Astrocyte of the cerebellum (primary cell): Measurements from ENCODE around the gene TEX48.

Experiments
- DNase-seq: peaks from one replicate; pipeline ENCODE4 v3.0.0-alpha.2; 2011; ENCODE audit warnings: low read depth
- H3K4me3 ChIP-seq: 2 replicates; pipeline ENCODE4 v1.5.1; 2011; ENCODE audit warnings: mild to moderate bottlenecking, low read depth, low read length, moderate library complexity
- in situ Hi-C: cut with HindIII; loops from 2 replicates; pipeline ENCODE4 v1.10.0; 2017; ENCODE audit warnings: low sequenced_read_pairs
- TF ChIP-seq, protein P1 (sequence below): IDR thresholded peaks from 2 replicates; pipeline ENCODE4 v1.5.1; 2012; ENCODE audit warnings: low read length, low read depth, moderate library complexity, mild to moderate bottlenecking; ENCODE audit errors: missing control alignments

The TEX48 gene

GRCh38 chr9:114634387-114634786 lies 47.6 kb downstream of the TEX48 start:
- no peak for DNase-seq
- no peak overlapping the region for H3K4me3 ChIP-seq
- TF ChIP-seq, protein P1, sequence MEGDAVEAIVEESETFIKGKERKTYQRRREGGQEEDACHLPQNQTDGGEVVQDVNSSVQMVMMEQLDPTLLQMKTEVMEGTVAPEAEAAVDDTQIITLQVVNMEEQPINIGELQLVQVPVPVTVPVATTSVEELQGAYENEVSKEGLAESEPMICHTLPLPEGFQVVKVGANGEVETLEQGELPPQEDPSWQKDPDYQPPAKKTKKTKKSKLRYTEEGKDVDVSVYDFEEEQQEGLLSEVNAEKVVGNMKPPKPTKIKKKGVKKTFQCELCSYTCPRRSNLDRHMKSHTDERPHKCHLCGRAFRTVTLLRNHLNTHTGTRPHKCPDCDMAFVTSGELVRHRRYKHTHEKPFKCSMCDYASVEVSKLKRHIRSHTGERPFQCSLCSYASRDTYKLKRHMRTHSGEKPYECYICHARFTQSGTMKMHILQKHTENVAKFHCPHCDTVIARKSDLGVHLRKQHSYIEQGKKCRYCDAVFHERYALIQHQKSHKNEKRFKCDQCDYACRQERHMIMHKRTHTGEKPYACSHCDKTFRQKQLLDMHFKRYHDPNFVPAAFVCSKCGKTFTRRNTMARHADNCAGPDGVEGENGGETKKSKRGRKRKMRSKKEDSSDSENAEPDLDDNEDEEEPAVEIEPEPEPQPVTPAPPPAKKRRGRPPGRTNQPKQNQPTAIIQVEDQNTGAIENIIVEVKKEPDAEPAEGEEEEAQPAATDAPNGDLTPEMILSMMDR: no peak
- in situ Hi-C loops: no loop called here

GRCh38 chr9:114633438-114634089 lies 48.4 kb downstream of the TEX48 start:
- no peak for DNase-seq
- TF ChIP-seq, protein P1: no peak
- in situ Hi-C loops: no loop called here
- no peak overlapping the region for H3K4me3 ChIP-seq

- in situ Hi-C loops: no loop called here
- TF ChIP-seq, protein P1: no peak
- no peak for DNase-seq
- H3K4me3 ChIP-seq: no peak overlapping the region
Observed at GRCh38 chr9:114631166-114631565, 50.8 kb downstream of the TEX48 start.

- TF ChIP-seq, protein P1: no peak
- no peak overlapping the region for H3K4me3 ChIP-seq
- in situ Hi-C loops: no loop called here
- DNase-seq: no peak
Observed at GRCh38 chr9:114629563-114630090, 52.4 kb downstream of the TEX48 start.

GRCh38 chr9:114627553-114627952 lies 54.4 kb downstream of the TEX48 start:
- TF ChIP-seq, protein P1: no peak
- H3K4me3 ChIP-seq: no peak overlapping the region
- in situ Hi-C loops: no loop called here
- no peak for DNase-seq

DNA sequence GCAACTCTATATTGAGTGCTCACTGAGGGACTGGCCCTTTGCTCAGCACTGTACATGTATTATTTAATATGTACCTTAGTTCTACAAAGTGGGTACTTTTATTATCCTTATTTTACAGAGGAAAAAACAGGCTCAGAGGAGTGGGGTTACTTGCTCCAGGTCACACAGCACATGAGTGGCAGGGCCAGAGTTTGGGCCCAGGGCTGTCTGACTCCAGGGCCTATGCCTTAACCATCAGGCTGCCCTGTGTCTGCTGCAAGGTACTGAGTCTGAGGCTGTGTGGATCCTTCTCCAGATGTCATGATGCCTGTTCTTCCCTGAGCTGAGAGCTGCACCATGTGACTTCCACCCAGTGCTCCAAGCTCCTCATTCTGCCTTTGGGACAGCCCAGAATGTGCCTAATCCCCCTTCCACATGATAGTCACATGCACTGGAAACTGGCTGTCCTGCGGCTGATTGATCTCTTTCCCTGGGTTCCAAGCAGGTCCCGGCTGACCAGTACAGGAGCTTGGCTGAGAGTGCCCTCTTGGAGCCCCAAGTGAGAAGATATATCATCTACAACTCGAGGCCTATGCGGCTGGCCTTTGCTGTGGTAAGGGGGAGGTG lies 55.5 kb downstream of the TEX48 start:
- TF ChIP-seq, protein P1: no peak
- H3K4me3 ChIP-seq: no peak overlapping the region
- DNase-seq: no peak
- in situ Hi-C loops: no loop called here
